ENCODE results near the gene SCGB2B2.
"Not testable (repeated sequence)": the region's sequence is repeated elsewhere in the genome, so short reads cannot be mapped to it uniquely, and the experiment has no call there.

The SCGB2B2 gene

DNA sequence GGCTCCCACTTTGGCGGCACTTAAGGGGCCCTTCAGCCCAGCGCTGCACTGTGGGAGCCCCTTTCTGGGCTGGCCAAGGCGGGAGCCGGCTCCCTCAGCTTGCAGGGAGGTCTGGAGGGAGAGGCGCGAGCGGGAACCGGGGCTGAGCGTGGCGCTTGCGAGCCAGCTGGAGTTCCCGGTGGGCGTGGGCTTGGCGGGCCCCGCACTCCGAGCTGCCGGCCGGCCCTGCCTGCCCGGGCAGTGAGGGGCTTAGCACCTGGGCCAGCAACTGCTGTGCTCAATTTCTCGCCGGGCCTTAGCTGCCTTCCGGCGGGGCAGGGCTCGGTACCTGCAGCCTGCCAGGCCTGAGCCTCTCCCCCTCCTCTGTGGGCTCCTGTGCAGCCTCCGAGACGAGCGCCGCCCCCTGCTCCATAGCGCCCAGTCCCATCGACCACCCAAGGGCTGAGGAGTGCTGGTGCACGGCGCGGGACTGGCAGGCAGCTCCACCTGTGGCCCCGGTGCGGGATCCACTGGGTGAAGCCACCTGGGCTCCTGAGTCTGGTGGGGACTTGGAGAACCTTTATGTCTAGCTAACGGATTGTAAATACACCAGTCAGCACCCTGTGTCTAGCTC lies 8.8 kb downstream of the SCGB2B2 start:
- DNase-seq, result not testable (repeated sequence)

DNA sequence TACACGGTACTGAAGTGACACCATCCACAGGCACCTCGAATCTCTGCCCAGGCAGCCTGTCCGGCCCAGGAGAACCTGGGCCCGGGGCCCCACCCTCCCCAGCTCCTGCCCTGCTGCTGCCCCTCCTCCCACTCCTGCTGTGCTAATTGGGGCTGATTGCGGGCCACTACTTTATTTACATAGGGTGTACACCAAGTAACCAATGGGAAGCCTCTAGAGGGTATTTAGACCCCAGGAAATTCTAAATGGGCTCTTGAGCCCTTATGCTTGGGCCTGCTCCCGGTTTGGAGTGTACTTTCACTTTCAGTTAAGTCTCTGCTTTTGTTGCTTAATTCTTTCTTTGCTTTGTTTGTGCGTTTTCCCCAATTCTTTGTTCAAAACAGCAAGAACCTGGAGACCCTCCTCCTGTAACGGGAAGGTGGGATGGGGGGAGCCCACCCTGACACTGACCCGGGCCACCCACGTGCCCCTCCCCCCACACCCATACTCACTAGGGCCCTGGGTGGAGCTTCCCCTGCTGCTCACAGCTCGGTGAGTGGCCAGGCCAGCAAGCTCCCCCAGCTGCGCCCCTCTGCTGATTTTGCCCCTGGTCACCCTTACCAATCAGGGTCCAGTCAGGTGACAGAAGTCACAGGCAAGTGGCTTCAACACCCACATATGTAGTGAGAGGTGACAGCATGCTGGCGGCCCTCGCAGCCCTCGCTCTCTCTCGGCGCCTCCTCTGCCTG lies 9.4 kb downstream of the SCGB2B2 start:
- DNase-seq, result no peak

DNA sequence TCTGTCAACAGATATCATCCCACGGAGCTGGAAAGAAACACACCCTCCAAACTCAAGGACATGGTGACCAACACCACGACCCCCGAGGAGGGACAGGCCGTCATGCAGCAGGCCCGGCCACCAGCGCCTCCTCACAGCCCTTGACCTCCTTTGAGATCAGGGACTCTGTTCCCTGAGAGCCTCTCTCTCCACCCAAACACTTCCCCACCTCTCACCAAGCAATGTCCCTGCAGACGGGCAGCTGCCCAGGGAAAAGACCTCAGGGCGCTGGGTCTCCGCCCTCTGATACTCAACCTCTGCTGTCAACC lies 10.0 kb downstream of the SCGB2B2 start:
- no peak for DNase-seq

DNA sequence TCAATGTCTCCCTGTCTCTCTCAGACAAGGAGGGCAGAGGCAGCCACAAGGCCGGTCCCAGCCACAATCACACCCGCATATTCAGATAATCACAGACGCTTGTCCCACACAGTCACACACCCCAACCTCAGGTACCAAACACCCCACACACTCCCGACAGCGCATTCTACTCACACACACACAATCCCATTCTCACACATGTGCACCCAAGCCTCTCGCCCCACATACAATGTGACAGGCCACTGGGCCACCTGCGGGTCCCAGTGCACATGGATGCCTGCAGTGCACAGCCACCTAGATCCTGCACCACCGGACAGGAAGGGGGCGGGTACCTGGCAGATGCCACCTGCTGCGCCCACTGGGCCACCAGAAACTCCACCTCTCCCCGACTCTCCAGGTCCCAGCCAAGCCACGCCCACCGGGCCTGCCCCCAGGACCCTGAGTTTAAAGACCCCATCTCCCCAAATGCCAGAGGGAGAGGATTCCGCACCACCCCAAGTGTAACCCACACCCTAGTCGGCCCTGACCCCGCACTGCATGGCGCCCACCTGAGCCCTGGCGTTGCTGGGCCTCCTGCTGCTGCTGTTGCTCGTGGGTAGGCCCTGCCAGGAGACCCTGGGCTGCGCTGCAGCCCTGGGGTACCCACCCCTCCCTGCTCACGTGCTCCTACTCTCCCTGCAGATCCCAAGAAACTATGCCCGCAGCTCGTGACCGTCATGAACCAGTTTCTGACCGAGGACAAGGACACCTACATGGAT lies 10.6 kb downstream of the SCGB2B2 start:
- DNase-seq, result no peak

DNA sequence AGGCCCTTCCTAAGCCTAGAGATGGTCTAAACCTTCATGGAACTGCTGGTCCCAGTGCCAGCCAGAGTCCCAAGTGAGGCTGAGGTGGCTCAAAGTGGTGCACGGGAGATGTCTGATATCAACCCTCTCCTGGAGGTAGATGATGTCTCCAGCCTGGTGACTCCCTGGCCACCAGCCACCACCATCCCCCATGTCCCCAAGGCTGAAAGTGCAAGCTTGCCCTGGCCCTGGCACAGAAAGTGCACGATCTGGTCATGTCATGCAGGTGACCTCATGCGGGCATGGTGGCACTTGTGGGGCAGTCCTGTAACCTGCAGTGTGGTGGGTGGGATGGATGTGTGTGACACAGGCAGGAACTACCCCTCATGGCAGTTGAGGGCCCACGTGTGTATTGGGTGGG lies 11.7 kb downstream of the SCGB2B2 start:
- DNase-seq, result not testable (repeated sequence)

DNA sequence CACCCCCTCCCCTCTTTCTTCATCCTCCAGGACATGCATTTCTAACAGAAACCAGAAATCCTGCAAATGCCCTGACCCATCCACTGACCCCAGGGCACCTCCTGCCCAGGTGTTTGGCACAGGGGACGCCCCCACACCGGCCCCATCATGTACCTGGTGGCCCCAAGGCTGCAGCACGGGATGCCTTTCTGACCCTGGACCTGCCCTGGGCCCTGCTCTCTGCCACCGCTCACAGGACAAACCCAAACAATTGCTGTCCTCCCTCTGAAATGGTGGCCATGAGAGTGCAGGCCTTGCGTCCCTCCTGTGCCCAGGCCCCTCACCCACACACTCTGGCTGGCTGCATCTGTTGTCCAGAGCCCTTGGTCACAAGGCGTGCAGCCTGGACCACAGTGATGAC lies 12.1 kb downstream of the SCGB2B2 start:
- no peak for DNase-seq

DNA sequence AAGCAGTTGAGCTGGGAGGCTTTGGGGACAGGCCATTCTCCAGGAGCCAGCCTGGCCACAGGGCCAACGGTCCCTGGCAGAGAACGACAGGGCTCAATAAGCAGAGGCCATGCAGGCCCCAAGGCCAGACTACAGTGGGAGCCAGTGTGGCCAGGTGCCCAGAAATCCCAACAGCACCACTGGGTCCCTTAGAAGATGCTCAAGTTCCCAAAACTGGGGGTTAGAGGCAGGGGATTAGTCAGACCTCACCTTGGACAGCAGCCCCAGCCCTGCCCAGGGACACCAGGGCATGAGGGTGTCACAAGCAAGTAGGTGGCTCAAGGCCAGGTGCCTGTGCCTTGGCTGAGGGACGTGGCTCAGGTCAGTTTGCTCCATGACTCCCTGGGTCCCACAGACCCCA lies 12.8 kb downstream of the SCGB2B2 start:
- DNase-seq, result no peak

DNA sequence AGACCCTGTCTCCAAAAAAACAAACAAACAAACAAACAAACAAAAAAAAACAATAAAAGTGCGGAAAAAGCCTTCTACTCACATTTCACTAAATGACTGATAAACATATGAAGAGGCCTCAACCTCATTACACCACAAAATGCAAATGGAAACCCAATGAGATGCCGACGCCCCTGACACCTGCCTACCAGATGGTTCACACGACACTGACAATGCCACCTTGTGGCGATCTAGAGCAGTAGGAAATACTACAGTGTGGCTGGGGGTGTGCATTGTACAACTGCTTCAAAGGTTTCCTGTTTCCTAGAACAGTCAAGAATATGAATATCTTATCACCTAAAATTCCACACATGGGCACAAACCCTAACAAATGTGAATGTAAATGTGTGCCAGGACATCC lies 14.0 kb downstream of the SCGB2B2 start:
- DNase-seq, result no peak

DNA sequence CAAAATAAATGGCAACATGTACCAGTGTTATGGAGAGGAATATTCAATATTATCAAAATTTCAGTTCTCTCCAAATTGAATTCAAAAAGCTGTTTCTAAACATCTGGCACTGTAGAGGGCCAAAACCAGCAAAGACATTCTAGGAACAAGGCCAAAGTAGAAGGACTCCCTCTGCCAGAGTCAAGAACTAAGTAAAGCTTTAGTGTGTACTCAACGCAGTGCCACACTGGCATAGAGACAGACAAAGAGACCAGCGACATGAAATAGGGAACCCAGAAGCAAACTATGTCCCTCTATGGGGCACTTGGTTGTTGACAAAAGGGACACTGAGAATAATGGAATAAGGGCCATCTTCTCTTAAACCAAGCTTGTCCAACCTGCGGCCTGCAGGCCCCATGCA lies 15.6 kb downstream of the SCGB2B2 start:
- DNase-seq, result no peak

DNA sequence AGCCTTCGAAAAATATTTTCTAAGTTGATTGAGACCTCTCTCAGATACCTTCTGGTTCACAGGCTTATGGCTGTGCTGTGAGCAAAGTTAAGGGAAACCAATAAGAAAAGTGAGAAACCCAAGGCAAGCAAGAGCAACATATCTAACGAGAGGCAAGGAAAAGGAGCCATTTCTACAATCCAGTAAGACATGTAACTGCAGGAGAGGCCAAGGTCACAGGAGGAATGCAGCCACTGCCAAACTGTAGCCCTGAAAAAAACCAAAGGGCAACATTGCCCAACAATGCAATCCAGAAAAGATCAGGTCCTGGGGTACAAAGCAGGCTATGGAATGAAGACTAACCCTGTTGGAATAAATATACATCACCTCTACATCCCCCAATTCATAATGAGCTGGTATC lies 21.3 kb downstream of the SCGB2B2 start:
- DNase-seq, result no peak

DNA sequence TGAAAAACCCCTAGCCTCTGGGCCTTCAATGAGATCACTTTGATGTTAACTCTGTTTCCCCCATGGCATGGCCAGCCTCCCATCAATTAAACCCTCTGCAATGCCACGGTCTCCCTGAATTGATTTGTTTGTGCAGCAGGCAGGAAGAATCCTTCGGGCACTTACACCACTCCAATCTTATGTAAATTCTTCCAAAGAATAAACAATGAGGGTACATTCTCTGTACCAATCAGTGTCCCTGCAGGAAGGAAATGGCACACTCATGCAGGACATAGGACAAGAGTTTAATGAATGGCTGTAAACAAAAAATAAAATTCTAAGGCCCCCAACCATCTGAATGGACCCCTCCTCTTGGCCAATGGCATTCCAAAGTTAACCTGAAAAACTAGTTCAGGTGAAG lies 22.2 kb downstream of the SCGB2B2 start:
- DNase-seq, result no peak

DNA sequence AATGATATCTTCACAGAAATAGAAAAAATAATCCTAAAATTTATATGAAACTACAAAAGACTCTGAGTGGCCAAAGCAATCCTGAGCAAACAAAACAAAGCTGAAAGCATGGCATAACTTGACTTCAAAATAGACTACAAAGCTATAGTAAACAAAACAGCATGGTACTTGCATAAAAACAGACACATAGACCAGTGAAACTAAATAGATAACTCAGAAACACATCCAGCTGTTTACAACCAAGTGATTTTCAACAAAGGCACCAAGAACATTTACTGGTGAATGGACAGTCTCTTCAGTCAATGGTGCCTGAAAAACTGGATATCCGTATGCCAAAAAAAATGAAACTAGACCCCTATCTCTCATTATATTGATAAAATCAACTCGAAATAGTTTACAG lies 25.2 kb downstream of the SCGB2B2 start:
- no peak for DNase-seq

DNA sequence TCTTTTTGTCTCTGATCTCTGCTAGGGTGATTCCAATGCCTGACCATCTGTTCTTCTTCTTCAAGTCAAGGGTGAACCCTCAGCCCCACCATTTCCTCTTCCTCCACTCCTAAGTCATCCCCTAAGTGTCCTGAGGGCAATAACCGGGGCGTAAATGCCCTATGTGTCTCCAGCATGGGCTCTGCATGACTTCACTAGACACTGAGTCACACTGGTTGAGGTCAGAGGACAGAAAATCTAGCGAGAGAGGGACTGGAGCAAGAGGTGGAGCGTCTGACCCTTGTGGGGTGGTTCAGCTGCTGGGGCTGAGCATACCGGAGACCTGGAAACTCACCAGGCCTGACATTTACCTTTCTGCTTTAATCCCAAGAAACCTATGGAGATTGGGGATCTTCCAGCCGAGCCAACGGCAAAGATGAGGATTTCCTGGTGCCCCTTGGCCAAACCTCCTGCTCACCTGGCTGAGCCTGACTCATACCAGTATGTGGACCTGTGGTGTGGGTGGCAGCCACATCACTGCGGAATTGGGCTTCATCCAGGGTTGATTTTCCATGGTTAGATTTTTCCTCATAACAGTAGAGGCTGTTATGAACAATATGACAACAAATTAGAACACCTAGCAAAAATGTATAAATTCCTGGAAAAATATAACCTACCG lies 26.9 kb downstream of the SCGB2B2 start:
- no peak for DNase-seq

DNA sequence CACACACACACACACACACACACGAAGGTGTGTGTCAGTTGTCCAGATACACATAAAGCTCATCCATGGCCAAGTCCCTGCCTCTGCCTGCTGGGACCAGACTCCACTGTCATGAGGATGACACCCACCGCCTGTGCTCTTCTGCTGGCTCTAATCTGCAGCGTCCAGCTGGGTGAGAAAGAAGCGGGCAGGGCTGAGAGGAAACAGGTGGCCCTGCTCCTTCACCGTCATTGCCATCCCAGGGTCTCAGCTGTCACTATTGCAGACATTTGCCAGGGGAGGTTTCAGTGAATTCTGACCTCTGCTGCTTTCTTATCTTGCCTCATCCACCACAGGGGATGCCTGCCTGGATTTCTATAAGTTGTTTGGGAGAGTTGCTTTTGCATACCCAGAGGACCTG lies 31.4 kb downstream of the SCGB2B2 start:
- no peak for DNase-seq

DNA sequence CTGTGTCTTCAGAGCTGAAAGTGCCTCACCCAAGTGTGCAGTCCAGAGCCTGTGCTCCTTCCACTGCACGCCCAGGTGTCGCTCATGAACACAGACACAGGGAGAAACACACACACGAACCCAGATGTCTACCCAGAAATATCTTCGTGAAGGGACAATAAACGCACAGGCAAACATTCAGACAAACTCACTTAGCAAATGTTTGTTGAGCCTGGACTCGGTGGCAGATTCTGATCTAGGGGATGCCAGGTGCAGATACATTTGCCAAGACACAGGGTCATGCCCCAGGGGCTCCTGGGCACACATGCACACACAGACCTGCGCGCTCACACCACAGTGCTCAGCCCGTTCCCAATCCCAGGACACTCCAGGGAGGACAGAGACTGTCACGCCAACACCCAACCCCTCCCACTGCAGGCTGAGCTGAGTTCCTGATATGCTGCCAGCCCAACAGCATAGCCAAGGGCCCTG lies 31.9 kb downstream of the SCGB2B2 start:
- no peak for DNase-seq

DNA sequence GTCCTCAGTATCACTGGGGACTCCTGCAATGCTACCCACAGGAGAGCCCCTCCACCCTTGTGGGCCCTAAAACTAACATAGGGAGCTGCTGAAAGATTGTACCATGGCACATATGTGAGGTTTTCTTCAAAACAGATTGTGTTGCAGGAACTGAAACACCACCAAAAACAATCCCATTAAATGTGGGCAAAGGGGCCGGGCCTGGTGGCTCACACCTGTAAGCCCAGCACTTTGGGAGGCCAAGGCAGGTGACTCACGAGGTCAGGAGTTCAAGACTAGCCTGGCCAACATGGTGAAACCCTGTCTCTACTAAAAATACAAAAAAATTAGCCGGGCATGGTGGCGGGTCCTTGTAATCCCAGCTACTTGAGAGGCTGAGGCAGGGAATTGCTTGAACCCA lies 34.7 kb downstream of the SCGB2B2 start:
- no peak for DNase-seq

DNA sequence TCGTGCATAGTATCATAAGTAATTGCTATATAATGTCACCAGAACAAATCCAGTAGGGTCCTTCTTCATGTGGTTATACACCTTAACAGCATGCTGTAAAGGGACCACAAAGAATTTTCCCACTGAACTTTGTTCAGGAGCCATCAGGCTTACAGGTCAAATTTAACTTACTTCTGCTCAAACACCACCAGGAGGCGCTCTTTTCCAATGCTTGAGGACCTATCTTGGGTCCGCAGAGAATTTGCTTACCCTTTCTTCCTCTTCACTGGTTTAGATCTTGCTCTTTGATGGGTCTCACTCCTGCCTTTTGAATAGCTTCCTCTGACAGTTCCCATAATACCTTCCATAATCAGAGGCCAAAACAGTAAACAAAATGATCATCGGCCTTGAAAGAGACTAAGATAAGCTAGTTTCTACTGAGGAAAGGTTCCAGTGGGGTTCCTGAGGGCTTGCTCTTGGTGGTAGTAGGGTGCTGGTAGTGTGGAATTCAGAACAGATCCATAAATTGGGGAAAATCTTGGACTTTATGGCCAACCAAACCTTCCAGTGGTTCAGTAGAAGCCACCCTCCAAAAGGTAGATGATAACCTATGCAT lies 37.4 kb downstream of the SCGB2B2 start:
- no peak for DNase-seq

DNA sequence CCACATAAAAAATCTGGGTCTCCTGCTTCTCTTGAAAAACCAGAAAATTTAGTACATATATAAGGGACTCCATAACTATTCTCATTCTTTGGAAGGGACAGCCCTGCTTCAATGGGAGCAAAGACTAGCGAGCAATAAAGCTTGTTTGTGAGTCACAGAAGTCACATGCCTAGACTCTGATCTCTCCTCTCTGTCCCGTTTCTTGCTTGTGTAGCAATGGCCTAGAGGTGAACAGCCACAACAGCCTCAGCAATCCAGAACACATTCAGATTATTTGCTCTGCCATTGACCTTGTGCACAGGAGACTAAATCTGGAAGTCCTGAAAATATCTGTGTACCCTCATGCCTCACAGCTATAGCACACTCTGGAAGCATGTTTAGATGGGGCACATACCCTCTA lies 43.2 kb downstream of the SCGB2B2 start:
- DNase-seq, result no peak
